ENCODE measurements around the gene AMDHD1. TPM values are rescaled to one million over a fixed set of nuclear protein-coding genes. Genes with fewer than 3 reads are reported as not detected.

The AMDHD1 gene
- polyA plus RNA-seq, 1 experiment, result 0.09 TPM

DNA sequence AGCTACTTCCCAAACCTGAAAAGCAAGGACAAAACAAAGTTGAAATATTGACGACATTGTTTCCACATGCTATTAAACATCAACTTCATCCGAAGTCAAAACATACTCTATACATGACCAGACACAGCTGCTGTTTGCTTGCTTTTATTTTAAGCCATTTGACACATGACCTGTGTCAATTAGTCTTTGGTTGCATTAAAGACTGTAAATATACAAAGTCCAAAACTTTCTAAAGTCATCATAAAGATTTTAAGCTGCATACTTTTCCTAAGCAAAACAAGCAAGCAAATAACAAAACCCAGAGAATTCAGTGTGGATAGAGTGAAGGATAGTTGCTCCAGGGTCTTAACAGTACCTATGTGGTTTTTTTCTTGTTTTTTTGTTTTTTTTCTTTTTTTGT, 31.2 kb downstream of the AMDHD1 start:
- H3K27me3 ChIP-seq (ENCODE audit: control insufficient read depth, insufficient read depth, low read length), result no peaks in the 10 kb centered on the region
- POLR2A ChIA-PET, result no interaction called here
- TF ChIP-seq, protein P1, sequence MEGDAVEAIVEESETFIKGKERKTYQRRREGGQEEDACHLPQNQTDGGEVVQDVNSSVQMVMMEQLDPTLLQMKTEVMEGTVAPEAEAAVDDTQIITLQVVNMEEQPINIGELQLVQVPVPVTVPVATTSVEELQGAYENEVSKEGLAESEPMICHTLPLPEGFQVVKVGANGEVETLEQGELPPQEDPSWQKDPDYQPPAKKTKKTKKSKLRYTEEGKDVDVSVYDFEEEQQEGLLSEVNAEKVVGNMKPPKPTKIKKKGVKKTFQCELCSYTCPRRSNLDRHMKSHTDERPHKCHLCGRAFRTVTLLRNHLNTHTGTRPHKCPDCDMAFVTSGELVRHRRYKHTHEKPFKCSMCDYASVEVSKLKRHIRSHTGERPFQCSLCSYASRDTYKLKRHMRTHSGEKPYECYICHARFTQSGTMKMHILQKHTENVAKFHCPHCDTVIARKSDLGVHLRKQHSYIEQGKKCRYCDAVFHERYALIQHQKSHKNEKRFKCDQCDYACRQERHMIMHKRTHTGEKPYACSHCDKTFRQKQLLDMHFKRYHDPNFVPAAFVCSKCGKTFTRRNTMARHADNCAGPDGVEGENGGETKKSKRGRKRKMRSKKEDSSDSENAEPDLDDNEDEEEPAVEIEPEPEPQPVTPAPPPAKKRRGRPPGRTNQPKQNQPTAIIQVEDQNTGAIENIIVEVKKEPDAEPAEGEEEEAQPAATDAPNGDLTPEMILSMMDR (IDR thresholded peaks at IDR 0.05; ENCODE audit: insufficient read depth, low read depth, low read length), result no peak
- no peak for DNase-seq (ENCODE audit: low read depth)
- no peak overlapping the region for H3K4me3 ChIP-seq (ENCODE audit: low read depth, low read length)
- CTCF ChIA-PET, result interaction anchor here (1.0 kb wide), 1 partner anchor 56 kb away, joined by 3 read pairs; no protein-coding TSS in a partner anchor
- no peaks in the 10 kb centered on the region for H3K36me3 ChIP-seq (ENCODE audit: control insufficient read depth, insufficient read depth, low read length)

DNA sequence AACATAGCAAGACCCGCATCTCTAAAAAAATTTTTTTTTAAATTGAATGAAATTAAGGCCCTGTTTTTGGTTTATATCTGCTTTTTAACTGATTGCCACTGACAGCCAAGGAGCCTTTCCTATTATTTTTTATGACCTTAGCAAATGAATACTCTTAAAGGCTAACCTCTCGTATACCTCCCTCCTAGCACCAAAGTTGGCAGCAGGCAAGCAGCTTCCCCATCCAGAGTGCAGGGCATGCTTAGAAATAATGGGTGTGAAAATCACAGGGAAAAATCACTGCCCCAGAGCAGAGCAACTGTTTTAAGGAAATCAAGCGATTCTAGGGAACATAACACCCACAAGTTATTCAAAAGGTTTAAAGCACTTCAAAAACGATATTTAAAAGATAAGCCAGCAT, 32.4 kb downstream of the AMDHD1 start:
- Histone ChIP-seq H3K4me3 (ENCODE audit: low read depth, low read length) (no peak overlapping the region), H3K36me3 (ENCODE audit: control insufficient read depth, insufficient read depth, low read length) (no peaks in the 10 kb centered on the region), H3K27me3 (ENCODE audit: control insufficient read depth, insufficient read depth, low read length) (no peaks in the 10 kb centered on the region)
- ChIA-PET POLR2A (no interaction called here), CTCF (no interaction called here)
- TF ChIP-seq, protein P1 (IDR thresholded peaks at IDR 0.05; ENCODE audit: insufficient read depth, low read depth, low read length), result no peak
- no peak for DNase-seq (ENCODE audit: low read depth)

DNA sequence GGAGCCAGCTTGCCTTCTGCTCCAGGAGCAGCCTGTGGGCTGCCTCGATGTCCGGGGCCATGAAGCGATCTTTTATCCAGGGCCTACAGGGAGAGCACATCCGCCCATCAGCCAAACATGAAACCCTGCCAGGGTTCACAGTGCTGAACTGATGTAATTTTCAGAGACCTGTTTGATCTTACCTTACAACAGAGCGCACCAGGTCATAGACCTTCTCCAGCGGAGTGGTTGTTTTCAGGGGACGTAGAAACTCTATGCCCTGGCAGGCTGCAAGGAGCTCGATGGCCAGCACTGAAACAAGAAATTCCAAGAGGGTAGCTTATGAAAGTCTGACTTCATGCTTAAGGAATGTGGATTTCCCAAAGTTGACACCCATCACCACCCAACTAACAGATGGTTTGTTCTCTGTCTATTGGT, 33.3 kb downstream of the AMDHD1 start:
- Histone ChIP-seq H3K27me3 (ENCODE audit: control insufficient read depth, insufficient read depth, low read length) (no peaks in the 10 kb centered on the region), H3K36me3 (ENCODE audit: control insufficient read depth, insufficient read depth, low read length) (no peaks in the 10 kb centered on the region), H3K4me3 (ENCODE audit: low read depth, low read length) (no peak overlapping the region)
- ChIA-PET CTCF (no interaction called here), POLR2A (no interaction called here)
- DNase-seq (ENCODE audit: low read depth), result no peak
- TF ChIP-seq, protein P1 (IDR thresholded peaks at IDR 0.05; ENCODE audit: insufficient read depth, low read depth, low read length), result no peak

DNA sequence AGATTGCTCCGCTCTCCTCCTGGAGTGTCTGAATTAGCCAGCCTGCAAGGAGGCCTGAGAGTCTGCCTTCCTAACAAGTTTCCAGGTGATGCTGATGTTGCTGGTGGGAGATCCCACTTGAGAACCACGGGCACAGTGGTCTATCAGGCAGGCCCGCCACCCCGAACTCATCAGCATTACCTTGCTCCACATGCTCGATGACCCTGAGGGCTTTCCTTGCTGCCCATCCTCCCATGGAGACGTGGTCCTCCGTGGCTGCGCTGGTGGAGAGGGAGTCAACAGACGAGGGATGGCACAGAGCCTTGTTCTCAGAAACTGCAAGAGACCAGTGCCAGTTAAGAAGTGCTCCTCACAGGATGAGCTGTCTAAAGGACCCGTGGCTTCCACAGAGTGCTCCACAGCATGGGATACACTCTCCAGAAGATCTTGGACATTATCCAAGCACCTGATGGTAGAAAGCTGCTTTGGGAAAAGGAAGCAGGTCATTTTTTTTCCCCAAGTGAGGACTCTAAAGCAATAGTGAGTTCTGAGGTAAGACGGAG, 34.7 kb downstream of the AMDHD1 start:
- TF ChIP-seq, protein P1 (IDR thresholded peaks at IDR 0.05; ENCODE audit: insufficient read depth, low read depth, low read length), result no peak
- CTCF ChIA-PET, result interaction anchor here (0.6 to 0.8 kb wide), 2 partner anchors 22 to 730 kb away, joined by 3 read pairs; no protein-coding TSS in a partner anchor
- POLR2A ChIA-PET, result no interaction called here

DNA sequence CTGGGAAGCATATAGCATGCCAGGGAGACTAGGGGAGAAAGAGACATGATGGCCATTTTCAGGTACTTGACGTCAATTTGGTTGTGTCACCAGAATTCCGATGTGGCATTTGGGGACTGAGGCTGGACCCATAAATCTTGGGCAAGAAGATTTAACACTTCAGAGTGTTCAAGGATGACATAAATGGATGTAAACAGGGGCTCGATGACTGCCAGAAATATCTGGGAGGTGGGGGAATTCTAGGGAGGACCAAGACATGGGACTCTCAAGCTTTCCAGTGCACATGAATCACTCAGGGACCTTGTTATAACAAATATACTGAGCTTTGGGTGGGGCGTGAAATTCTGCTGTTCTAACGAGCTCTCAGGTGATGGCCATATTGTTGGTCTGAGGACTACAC, 35.2 kb downstream of the AMDHD1 start:
- DNase-seq (ENCODE audit: low read depth), result no peak
- H3K27me3 ChIP-seq (ENCODE audit: control insufficient read depth, insufficient read depth, low read length), result no peaks in the 10 kb centered on the region
- CTCF ChIA-PET, result interaction anchor here (0.6 to 0.8 kb wide), 2 partner anchors 21 to 730 kb away, joined by 3 read pairs; no protein-coding TSS in a partner anchor
- POLR2A ChIA-PET, result no interaction called here
- no peaks in the 10 kb centered on the region for H3K36me3 ChIP-seq (ENCODE audit: control insufficient read depth, insufficient read depth, low read length)
- TF ChIP-seq, protein P1 (IDR thresholded peaks at IDR 0.05; ENCODE audit: insufficient read depth, low read depth, low read length), result no peak
- H3K4me3 ChIP-seq (ENCODE audit: low read depth, low read length), result no peak overlapping the region

More for the DNA sequence above, 34.7 kb downstream of the AMDHD1 start:
- H3K36me3 ChIP-seq (ENCODE audit: control insufficient read depth, insufficient read depth, low read length), result no peaks in the 10 kb centered on the region
- no peak overlapping the region for H3K4me3 ChIP-seq (ENCODE audit: low read depth, low read length)
- no peaks in the 10 kb centered on the region for H3K27me3 ChIP-seq (ENCODE audit: control insufficient read depth, insufficient read depth, low read length)
- no peak for DNase-seq (ENCODE audit: low read depth)

Measured in BJ (cell line).